GM12878 (cell line): Measurements from ENCODE around the gene RNU1-3. TPM values are rescaled to one million over a fixed set of nuclear protein-coding genes. Genes with fewer than 3 reads are reported as not detected.
"Not testable (repeated sequence)": the region's sequence is repeated elsewhere in the genome, so short reads cannot be mapped to it uniquely, and the experiment has no call there.

Experiments
- ATAC-seq: fragments of 200-7000 bp; cut with Tn5 transposase; 3 replicates; pipeline ENCODE4 v1.9.1; 2020; ENCODE audit warnings: mild to moderate bottlenecking, moderate library complexity
- BruUV-seq: library from RNA; stranded (reverse); fragments of 400-500 nt; replicated peaks from 2 replicates; lab custom pipeline; 2021; lab: Mats Ljungman, UMichigan
- CTCF ChIA-PET: fragments of 300-600 bp; sonication (Branson Sonifier 250); formaldehyde crosslinking; extraction: SDS; loops from one replicate; lab custom pipeline; 2021; ENCODE audit warnings: inconsistent platforms; lab: Yijun Ruan, JAX
- POLR2A ChIA-PET: fragments of 350-600 bp; formaldehyde crosslinking; extraction: SDS; loops from one replicate; lab custom pipeline; 2021; ENCODE audit warnings: inconsistent platforms; lab: Charles Lee
- RAD21 ChIA-PET: fragments of 300-600 bp; sonication (Branson Sonifier 250); formaldehyde crosslinking; loops from one replicate; lab custom pipeline; 2023; ENCODE audit warnings: antibody characterized with exemption; ENCODE audit not compliant: unreplicated experiment; lab: Charles Lee
- SMC1A ChIA-PET: fragments of 300-600 bp; sonication (Branson Sonifier 250); formaldehyde crosslinking; loops from one replicate; lab custom pipeline; 2023; ENCODE audit not compliant: unreplicated experiment, uncharacterized antibody; lab: Charles Lee
- DNase-seq: peaks from one replicate; pipeline ENCODE4 v3.0.0-alpha.2; 2011; ENCODE audit warnings: low read depth, low spot score
- FAIRE-seq: peaks from 3 replicates; lab custom pipeline; 2011; peaks lifted over from hg19 to GRCh38; lab: Jason Lieb, UNC
- H2AFZ ChIP-seq: 2 replicates; pipeline ENCODE4 v1.6.0; 2011; ENCODE audit warnings: low read depth, low read length, control low read depth; ENCODE audit not compliant: control insufficient read depth
- H3K27ac ChIP-seq: 2 replicates; pipeline ENCODE4 v1.5.1; 2011; ENCODE audit warnings: control low read depth; ENCODE audit not compliant: control insufficient read depth, insufficient read depth
- H3K27me3 ChIP-seq, 2 experiments: replicated peaks in 1 of 2; 2 replicates each; pipeline versions ENCODE4 v1.6.0 to v1.6.1; 2011; ENCODE audit warnings: low read length in 1 of 2; ENCODE audit not compliant: control insufficient read depth in 2 of 2, insufficient read depth in 2 of 2
- H3K36me3 ChIP-seq, 2 experiments: 2 replicates each; pipeline ENCODE4 v1.5.1; 2011; ENCODE audit warnings: low read length in 1 of 2; ENCODE audit not compliant: control insufficient read depth in 2 of 2, insufficient read depth in 2 of 2
- H3K4me1 ChIP-seq: 2 replicates; pipeline ENCODE4 v1.6.1; 2011; ENCODE audit warnings: mild to moderate bottlenecking, low read length, moderate library complexity, mixed read lengths; ENCODE audit not compliant: control insufficient read depth, insufficient read depth
- H3K4me2 ChIP-seq: 2 replicates; pipeline ENCODE4 v1.6.0; 2011; ENCODE audit warnings: control low read depth; ENCODE audit not compliant: control insufficient read depth, insufficient read depth
- H3K4me3 ChIP-seq: fragments of 200-600 bp; sonication (generic); 2 replicates; pipeline ENCODE4 v1.5.1; 2016
- H3K79me2 ChIP-seq: 2 replicates; pipeline ENCODE4 v1.6.0; 2011; ENCODE audit warnings: low read length; ENCODE audit not compliant: control insufficient read depth, insufficient read depth
- H3K9ac ChIP-seq: 2 replicates; pipeline ENCODE4 v1.8.0; 2011; ENCODE audit warnings: low read length, control low read depth, mixed read lengths; ENCODE audit not compliant: control insufficient read depth, insufficient read depth
- H3K9me3 ChIP-seq: replicated peaks from 3 replicates; pipeline ENCODE4 v1.5.1; 2011; ENCODE audit warnings: mild to moderate bottlenecking, low read length; ENCODE audit not compliant: control insufficient read depth, insufficient read depth
- H4K20me1 ChIP-seq: 2 replicates; pipeline ENCODE4 v1.6.0; 2011; ENCODE audit not compliant: control insufficient read depth, insufficient read depth
- WGBS: methylation state at CpG from one replicate; pipeline ENCODE4 v1.1.6; 2016; ENCODE audit warnings: low lambda C conversion rate; ENCODE audit not compliant: insufficient replicate concordance, insufficient coverage; ENCODE audit errors: missing lambda C conversion rate; 5-methylcytosine and 5-hydroxymethylcytosine counted together
- in situ Hi-C: fragments of 300-500 bp; cut with MboI; formaldehyde crosslinking; loops from 9 replicates; pipeline ENCODE4 v1.14.3; 2018; ENCODE audit warnings: mixed read lengths
- intact Hi-C: fragments of 100-400 bp; cut with micrococcal nuclease; formaldehyde crosslinking; loops from one replicate; pipeline ENCODE4 v1.14.2; 2022; ENCODE audit not compliant: unreplicated experiment
- polyA plus RNA-seq, 11 experiments: library from polyadenylated mRNA; depleted of rRNA in 4 of 11; unstranded in 6 of 11; stranded (reverse) in 5 of 11; fragments of >200 nt; fragmentation: Nextera tagmentation in 4 of 11; fragmentation: Illumina TruSeq in 1 of 11; extraction: Ambion mirVana in 4 of 11; extraction: Trizol in 1 of 11; gene quantifications; 1 replicate in 1 of 11; 2 replicates in 10 of 11; pipeline versions ENCODE4 v1.2.1 to v1.2.3, GENCODE V29; 2011 to 2016; ENCODE audit warnings: inconsistent platforms in 2 of 11, missing spikeins in 2 of 11, low read depth in 1 of 11
- total RNA-seq, 4 experiments: library from RNA; depleted of rRNA in 3 of 4; stranded (reverse); fragments of >200 nt in 3 of 4; fragmentation: Illumina TruSeq in 1 of 4; extraction: Trizol in 1 of 4; gene quantifications; 2 replicates each; pipeline versions ENCODE4 v1.2.1 to v1.2.3, GENCODE V29; 2013 to 2021

The RNU1-3 gene
- total and polyA plus RNA-seq, 10 of the 15 experiments (the other 5 are each of a cell fraction or from before 2014, with no cell fraction given): under 0.01 to 20,946 (median 4.7) TPM; not detected in 2

- BruUV-seq, H3K4me3 ChIP-seq, SMC1A ChIA-PET, POLR2A ChIA-PET, H3K79me2 ChIP-seq, H3K4me2 ChIP-seq, ATAC-seq, CTCF ChIA-PET, FAIRE-seq, H3K9me3 ChIP-seq, DNase-seq, H3K4me1 ChIP-seq, H3K36me3 ChIP-seq, H3K9ac ChIP-seq, H2AFZ ChIP-seq, in situ Hi-C loops, H4K20me1 ChIP-seq, H3K27ac ChIP-seq, RAD21 ChIA-PET, H3K27me3 ChIP-seq, intact Hi-C loops: not testable (repeated sequence)
- 63% methylated on average over 1 of the region's 7 CpGs for WGBS
These were observed 30.4 kb upstream of the RNU1-3 start for GRCh38 chr1:16697152-16697551.

- H3K9ac ChIP-seq, H3K4me1 ChIP-seq, in situ Hi-C loops, DNase-seq, H3K36me3 ChIP-seq, H3K4me3 ChIP-seq, H3K9me3 ChIP-seq, H3K27me3 ChIP-seq, FAIRE-seq, intact Hi-C loops, ATAC-seq, H3K4me2 ChIP-seq, H4K20me1 ChIP-seq, BruUV-seq, H3K27ac ChIP-seq, RAD21 ChIA-PET, H3K79me2 ChIP-seq, CTCF ChIA-PET, POLR2A ChIA-PET, SMC1A ChIA-PET, H2AFZ ChIP-seq: not testable (repeated sequence)
- 80% methylated on average over 4 of the region's 33 CpGs for WGBS
These were observed 29.9 kb upstream of the RNU1-3 start for GRCh38 chr1:16696507-16697150.

GRCh38 chr1:16694308-16694702 lies 27.6 kb upstream of the RNU1-3 start:
- no CpG with 5 or more reads among the region's 16 CpGs for WGBS
- DNase-seq, FAIRE-seq, SMC1A ChIA-PET, H3K79me2 ChIP-seq, BruUV-seq, intact Hi-C loops, in situ Hi-C loops, POLR2A ChIA-PET, ATAC-seq, H3K27me3 ChIP-seq, H4K20me1 ChIP-seq, H2AFZ ChIP-seq, RAD21 ChIA-PET, CTCF ChIA-PET, H3K9ac ChIP-seq, H3K4me1 ChIP-seq, H3K4me3 ChIP-seq, H3K4me2 ChIP-seq, H3K27ac ChIP-seq, H3K36me3 ChIP-seq, H3K9me3 ChIP-seq: not testable (repeated sequence)

GRCh38 chr1:16693449-16694307 lies 26.9 kb upstream of the RNU1-3 start:
- DNase-seq, POLR2A ChIA-PET, H3K4me2 ChIP-seq, RAD21 ChIA-PET, H2AFZ ChIP-seq, CTCF ChIA-PET, ATAC-seq, H4K20me1 ChIP-seq, intact Hi-C loops, SMC1A ChIA-PET, H3K27me3 ChIP-seq, H3K9me3 ChIP-seq, in situ Hi-C loops, H3K4me1 ChIP-seq, H3K4me3 ChIP-seq, FAIRE-seq, H3K27ac ChIP-seq, BruUV-seq, H3K9ac ChIP-seq, H3K79me2 ChIP-seq, H3K36me3 ChIP-seq: not testable (repeated sequence)
- 37% methylated on average over 22 of the region's 96 CpGs for WGBS
